Midbrain (tissue), 1 donor: ENCODE data around the gene ACCSL.

Experiments used
- DNase-seq: peaks from one replicate; lab custom pipeline; 2025; lab: John Stamatoyannopoulos, UW

Gene ACCSL

GRCh38 chr11:44058275-44058674 lies 10.5 kb downstream of the ACCSL start:
- no peak for DNase-seq

GRCh38 chr11:44065161-44065661 lies 17.4 kb downstream of the ACCSL start:
- DNase-seq, result no peak

GRCh38 chr11:44065841-44066731 lies 18.3 kb downstream of the ACCSL start, which contains the start of gene ACCS:
ACCS (plus strand) TSS chr11:44066270; CDS start chr11:44067628, 1,358 bp downstream.
- peak; percentile 85 for DNase-seq

DNA sequence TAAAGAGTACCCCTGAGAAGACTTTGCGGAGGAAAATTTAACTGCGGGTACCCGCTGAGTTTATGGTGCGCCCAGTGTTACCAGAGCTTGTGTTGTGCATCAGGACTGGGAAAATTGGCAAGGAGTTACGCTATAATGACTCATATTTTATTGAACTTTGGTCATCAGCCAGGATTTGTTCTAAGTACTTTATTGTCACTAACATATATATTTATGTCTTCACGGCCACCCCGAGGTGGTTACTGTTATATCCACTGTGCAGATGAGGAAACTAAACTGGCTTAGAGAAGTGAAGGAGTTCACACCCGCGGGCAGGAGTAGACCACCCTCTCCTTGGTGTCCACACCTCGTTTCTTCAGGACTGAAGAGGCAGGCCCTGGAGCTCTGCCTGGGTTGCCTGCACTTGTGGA lies 19.0 kb downstream of the ACCSL start:
- no peak for DNase-seq

DNA sequence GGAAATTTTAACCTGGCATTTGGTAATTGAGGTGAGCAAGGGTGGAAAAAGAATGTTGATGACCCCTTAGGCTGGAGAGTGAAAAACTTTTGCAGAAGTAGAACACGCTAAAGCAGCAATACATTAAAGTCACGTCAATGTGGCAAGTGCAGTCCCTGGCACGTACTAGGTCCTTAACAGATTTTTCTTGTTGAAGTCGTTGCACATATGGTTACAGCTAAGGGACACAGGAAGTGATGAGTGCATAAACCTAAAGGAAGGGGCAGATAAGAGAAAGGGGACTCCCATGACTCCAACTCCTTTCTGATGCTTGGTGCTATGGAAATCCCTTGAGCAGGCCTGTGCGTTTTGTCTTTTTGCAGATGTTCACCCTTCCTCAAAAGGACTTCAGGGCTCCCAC lies 19.5 kb downstream of the ACCSL start:
- DNase-seq, result no peak

GRCh38 chr11:44068180-44068579 lies 20.4 kb downstream of the ACCSL start:
- DNase-seq, result no peak

DNA sequence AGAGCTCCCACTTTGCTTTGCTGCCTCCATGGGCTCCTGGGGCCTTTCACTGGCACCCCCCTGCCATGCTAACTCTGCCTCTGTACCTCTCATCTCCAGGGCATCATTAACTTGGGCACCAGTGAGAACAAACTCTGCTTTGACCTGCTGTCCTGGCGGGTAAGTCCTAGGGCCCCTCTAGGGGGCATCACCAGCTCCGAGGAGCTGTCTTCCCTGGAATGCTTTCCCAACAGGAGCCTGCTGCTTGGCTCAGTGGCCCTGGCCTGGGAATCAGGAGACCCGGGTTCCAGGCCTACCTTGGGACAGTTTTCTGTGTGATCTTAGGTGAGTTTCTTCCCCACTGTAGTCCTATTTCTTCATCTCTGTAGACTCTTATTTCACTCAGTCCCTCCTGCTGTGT lies 23.4 kb downstream of the ACCSL start:
- no peak for DNase-seq

GRCh38 chr11:44072757-44073658 lies 25.2 kb downstream of the ACCSL start:
- DNase-seq, result no peak

DNA sequence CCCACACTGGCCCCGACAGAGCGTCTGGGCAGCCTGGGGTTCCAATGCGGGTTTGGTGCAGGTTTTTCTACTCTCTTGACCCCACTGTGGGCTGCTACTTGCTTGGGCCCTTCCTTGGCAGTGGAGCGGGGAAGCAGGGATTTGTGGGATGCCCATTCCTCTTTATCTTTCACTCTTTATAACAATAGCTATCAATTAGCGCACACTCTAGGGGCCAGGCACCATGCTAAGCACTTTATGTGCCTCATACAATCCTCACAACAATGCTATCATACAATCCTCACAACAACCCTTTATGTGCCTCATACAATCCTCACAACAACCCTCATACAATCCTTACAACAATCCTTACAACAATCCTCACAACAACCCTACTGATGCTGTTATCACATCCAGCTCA lies 31.0 kb downstream of the ACCSL start:
- no peak for DNase-seq

DNA sequence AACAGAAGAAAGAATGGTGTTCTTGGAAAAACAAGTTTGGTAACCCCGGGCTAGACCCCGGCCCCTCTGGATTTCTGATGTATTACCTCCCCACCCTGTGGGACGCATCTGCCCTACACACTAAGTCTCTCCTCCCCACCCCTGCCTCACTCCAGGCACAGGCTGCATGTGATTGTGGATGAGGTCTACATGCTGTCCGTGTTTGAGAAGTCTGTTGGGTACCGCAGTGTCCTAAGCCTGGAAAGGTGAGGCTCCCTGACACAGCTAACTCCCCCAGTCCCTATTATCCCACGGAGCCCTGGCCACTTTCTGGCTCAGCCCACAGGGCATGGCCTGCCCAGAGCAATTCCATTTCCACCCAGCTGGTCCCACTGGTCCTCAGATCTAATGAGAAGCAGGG lies 31.6 kb downstream of the ACCSL start:
- no peak for DNase-seq

DNA sequence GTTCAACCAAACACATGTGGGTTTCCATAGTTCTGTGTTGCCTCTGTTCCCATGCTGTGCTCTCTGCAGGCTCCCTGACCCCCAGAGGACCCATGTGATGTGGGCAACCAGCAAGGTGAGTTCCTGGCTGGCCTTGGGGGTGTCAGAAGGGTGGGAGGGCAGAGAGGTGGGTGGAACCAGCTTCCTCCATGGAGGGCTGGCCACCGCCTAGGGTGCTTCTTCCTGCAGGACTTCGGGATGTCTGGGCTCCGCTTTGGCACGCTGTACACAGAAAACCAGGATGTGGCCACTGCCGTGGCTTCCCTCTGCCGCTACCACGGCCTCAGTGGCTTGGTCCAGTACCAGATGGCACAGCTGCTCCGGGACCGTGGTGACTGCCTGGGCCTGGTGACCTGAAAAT lies 33.2 kb downstream of the ACCSL start:
- no peak for DNase-seq

DNA sequence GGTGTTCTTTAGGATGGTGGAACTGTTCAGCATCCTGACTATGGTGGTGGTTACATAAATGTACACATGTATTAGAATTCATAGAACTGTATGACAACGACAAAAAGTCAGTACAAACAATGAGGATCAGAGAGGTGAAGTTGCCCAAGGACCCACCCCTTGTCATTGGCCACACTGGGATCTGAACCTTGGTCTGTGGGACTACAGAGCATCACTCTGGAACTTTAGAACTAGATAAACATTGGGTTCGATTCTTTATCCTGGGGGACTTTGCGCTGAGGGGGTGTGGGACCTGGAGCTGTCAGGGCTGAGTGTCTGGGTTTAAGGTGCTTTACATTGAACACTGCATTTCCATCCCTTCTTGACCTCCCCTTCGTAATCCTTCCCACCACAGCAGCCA lies 34.9 kb downstream of the ACCSL start:
- DNase-seq, result no peak

DNA sequence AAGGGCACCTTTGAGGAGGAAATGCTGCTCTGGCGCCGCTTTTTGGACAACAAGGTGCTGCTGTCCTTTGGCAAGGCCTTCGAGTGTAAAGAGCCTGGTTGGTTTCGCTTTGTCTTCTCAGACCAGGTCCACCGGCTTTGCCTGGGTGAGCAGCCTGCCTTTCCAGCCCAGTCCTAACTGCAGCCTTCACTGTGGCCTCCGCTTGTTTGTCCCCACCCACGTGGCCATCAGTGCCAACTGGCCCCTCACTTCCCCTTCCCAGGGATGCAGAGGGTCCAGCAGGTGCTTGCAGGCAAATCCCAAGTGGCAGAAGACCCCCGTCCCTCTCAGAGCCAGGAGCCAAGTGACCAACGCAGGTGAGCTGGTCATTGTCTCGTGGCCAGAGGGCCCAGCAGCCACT lies 35.7 kb downstream of the ACCSL start:
- DNase-seq, result no peak

- no peak for DNase-seq
These were observed 36.1 kb downstream of the ACCSL start for GRCh38 chr11:44083906-44084305.

- DNase-seq, result no peak
These were observed 37.5 kb downstream of the ACCSL start for GRCh38 chr11:44085330-44085729.

DNA sequence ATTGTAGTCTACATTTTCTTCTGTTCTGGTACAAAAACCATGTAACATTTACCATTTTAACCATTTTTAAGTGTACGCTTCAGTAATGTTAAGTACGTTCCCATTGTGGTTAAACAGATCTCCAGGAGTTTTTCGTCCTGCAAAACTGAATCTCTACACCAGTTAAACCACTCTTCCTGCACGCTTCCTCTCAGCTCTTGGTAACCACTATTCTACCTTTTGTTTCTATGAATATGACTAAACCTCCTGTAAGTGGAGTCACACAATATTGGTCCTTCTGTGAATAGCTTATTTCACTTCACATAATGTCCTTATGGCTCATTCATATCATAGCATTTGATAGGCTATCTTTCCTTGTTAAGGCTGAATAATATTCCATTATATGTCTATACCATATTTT lies 40.6 kb downstream of the ACCSL start:
- DNase-seq, result no peak

DNA sequence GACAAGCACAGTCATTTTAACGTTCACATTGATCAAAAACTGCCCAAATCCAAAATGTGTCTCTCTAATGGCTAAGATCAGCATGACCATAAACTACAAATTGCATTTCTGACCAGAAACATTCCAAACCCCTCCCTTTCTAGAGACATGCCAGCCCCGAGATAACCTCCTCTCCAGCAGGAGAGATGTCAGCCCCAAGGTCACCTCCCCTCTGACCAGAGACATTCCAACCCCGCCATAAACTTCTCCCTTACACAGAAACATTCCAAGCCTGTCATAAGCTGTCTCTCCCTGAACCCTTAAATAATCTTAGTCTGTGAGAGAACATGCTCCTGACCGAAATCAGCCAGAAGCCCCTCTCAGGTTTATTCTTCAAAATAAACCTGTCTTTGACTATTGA lies 41.1 kb downstream of the ACCSL start:
- DNase-seq, result no peak

DNA sequence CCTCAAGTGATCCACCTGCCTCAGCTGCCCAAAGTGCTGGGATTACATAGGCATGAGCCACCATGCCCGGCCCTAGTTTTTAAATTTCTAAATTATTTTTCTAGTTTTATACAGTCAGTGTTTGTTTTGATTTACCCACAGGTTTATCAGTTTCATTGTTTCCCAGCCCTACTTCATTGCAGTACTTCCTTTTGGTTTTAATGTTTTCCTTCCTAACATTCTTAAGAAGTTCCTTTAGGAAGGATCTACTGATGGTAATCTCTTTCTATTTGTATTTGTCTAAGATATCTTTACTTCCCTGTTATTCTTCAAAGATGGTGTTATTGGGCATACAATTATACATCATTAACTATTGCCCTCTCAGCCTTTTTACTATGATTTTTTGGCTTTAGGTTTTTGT lies 42.8 kb downstream of the ACCSL start:
- no peak for DNase-seq

DNA sequence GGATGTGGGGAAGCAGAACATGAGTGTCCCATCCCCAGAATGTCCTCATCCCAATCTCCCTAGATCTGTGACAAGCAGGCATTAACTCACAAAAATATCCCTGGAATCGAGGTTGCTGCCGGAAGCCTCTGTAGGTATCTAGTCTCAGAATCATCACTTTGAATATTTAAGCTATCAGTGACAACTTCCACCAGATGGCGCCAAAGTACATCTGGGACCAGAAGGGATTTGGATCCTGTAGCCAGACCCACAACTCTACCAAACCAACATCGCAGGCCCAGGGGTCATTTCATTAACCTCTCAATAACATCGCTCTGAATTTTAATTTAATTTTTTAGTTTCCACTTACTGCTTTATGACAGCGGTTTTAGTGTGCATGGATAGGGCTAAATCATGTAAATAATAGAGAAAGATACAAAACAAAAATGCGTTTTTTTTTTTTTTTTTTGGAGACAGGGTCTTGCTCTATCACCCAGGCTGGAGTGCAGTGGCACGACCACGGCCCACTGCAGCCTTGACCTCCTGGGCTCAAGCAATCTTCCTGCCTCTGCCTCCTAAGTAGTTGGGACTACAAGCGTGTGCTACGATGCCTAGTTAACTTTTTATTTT lies 46.6 kb downstream of the ACCSL start:
- peak; percentile 87 for DNase-seq

DNA sequence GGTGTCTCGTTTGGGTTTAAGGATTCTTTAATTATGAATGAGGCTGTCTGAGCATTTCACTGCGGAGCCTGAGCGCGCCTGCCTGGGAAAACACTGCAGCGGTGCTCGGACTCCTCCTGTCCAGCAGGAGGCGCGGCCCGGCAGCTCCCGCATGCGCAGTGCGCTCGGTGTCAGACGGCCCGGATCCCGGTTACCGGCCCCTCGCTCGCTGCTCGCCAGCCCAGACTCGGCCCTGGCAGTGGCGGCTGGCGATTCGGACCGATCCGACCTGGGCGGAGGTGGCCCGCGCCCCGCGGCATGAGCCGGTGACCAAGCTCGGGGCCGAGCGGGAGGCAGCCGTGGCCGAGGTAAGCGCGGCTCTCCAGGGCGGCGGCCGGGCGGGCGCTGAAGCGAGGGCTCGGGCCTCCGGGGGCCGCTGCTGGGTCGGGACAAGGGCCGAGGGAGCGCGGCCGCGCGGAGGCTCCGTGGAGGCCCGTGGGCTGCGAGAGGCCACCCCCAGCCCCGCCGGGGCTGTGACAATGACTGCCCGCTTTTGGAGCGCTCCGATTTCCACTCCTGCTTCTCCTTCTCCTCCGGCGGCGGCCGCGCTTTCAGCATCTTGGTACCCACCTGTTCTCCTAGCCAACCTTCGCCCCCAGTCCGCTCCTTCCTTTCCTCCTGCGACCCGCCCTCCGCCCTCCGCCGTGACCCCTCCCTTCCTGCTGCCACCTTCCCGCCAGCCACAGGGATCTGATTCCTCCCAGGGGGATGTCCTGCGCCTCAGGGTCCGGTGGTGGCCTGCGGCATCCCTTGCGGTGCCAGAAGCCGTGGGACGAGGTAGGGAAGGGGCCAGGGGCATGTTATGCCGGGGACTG lies 48.0 kb downstream of the ACCSL start, which contains the start of gene EXT2:
TSS of gene EXT2 (plus strand) at position 173 of the 854 bp plus-strand sequence. CDS start 12,035 bp downstream, outside the sequence.
- peak; percentile 91 for DNase-seq
